ENCODE data around the gene MYL12A. TPM values are rescaled to one million over a fixed set of nuclear protein-coding genes. Genes with fewer than 3 reads are reported as not detected.

Gene MYL12A
- total and polyA plus RNA-seq, 2 experiments from 2014 or later, result 789 to 1,649 TPM

DNA sequence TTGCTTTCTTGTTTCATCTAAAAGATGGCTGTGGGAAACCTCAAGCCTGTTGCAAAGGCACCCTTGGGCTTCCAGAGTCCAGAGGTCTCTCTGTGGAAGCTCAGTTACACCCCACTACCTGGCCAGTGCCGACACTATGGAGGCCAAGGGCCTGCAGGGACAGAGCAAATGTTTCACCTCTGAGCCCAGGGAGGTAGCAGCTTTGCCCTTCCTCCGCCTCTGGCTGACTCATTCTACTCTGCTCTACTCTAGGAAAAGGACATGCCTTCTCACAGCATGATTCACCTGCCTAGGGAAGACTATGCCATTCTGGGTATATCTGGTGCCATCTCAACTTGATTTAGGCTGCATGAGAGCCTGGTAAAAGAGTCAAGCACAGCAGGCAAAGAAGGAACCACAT lies 40.0 kb upstream of the MYL12A start:
- peak; percentile 62 for DNase-seq
- Histone ChIP-seq H3K4me2 (ENCODE audit: unreplicated experiment) (no peak overlapping the region), H3K9me3 (ENCODE audit: low read depth) (peaks cover 2% of the 10 kb centered on the region), H3K9ac (no peak overlapping the region), H3F3A (ENCODE audit: insufficient read depth) (no peaks in the 10 kb centered on the region), H3K4me3 (no peak overlapping the region), H3K36me3 (ENCODE audit: low read depth) (no peaks in the 10 kb centered on the region), H4K20me1 (ENCODE audit: insufficient read depth) (no peaks in the 10 kb centered on the region), H2AFZ (no peak overlapping the region), H3K4me1 (ENCODE audit: insufficient read depth) (no peaks in the 10 kb centered on the region), H3K27me3 (replicated peaks; ENCODE audit: insufficient read depth) (no peaks in the 10 kb centered on the region), H3K79me2 (ENCODE audit: insufficient read depth) (no peaks in the 10 kb centered on the region), H3K9me2 (ENCODE audit: insufficient read depth) (no peaks in the 10 kb centered on the region), H3K27ac (no peak overlapping the region)
- in situ Hi-C loops (cut with MboI), result no loop called here
- WGBS, 2 experiments (ENCODE audit: low coverage in 1 of 2, low lambda C conversion rate in 2 of 2, missing lambda C conversion rate in 2 of 2), result 79 to 85% methylated on average over 2 of the region's 2 CpGs
- TF ChIP-seq EZH2 (IDR thresholded peaks at IDR 0.05; ENCODE audit: insufficient read depth, poor library complexity, severe bottlenecking), result no peak
- no peak for TF ChIP-seq EZH2phosphoT487 (IDR thresholded peaks at IDR 0.05; ENCODE audit: insufficient read depth, low read depth)

- H2AFZ ChIP-seq, result no peak overlapping the region
- in situ Hi-C loops (cut with MboI), result no loop called here
- H3K27me3 ChIP-seq (replicated peaks; ENCODE audit: insufficient read depth), result no peaks in the 10 kb centered on the region
- no peak for TF ChIP-seq EZH2phosphoT487 (IDR thresholded peaks at IDR 0.05; ENCODE audit: insufficient read depth, low read depth)
- H3K4me1 ChIP-seq (ENCODE audit: insufficient read depth), result no peaks in the 10 kb centered on the region
- no peak overlapping the region for H3K4me3 ChIP-seq
- H3K4me2 ChIP-seq (ENCODE audit: unreplicated experiment), result no peak overlapping the region
- H3K36me3 ChIP-seq (ENCODE audit: low read depth), result no peaks in the 10 kb centered on the region
- 76 to 81% methylated on average over 4 of the region's 4 CpGs for WGBS, 2 experiments (ENCODE audit: low coverage in 1 of 2, low lambda C conversion rate in 2 of 2, missing lambda C conversion rate in 2 of 2)
- no peaks in the 10 kb centered on the region for H3F3A ChIP-seq (ENCODE audit: insufficient read depth)
- no peaks in the 10 kb centered on the region for H4K20me1 ChIP-seq (ENCODE audit: insufficient read depth)
- no peaks in the 10 kb centered on the region for H3K9me2 ChIP-seq (ENCODE audit: insufficient read depth)
- H3K9me3 ChIP-seq (ENCODE audit: low read depth), result no peaks in the 10 kb centered on the region
- no peak for DNase-seq
- no peak overlapping the region for H3K27ac ChIP-seq
- no peak overlapping the region for H3K9ac ChIP-seq
- H3K79me2 ChIP-seq (ENCODE audit: insufficient read depth), result no peaks in the 10 kb centered on the region
These were observed 37.6 kb upstream of the MYL12A start for GRCh38 chr18:3209859-3210569.

DNA sequence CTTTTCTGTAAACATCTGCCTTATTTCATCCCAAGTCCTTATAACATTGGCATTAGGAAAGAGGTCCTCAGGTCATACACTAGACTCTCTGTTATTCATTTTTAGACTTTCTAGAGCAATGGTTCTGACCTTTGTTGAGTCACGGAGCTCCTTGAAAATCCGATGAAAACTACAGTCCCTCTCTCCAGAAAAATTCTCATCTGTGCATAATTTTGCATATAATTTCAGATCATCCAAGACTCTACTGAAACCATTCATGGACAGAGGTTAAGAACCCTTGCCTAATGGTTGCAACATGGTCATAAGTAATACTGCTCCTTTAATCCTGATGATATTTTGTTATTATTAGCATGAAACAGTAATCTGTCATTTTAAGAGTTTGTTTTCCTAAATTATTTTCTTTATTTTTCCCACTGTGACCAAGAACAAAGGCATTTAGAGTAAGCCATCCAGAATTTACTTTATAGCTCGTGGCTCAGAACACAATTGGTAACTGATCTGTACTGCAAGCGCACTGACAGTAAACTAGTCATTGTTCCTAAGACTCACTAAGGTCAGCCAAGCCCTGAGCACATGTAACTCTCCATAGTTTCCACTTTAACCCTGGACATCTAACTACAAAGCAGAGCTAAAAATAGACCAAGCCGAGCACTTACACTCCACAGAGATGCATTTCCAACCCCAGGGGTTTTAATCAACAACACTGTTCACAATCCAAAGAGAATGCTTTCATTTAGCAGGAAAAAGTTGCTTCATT lies 36.2 kb upstream of the MYL12A start:
- TF ChIP-seq EZH2phosphoT487 (IDR thresholded peaks at IDR 0.05; ENCODE audit: insufficient read depth, low read depth), result no peak
- TF ChIP-seq EZH2 (IDR thresholded peaks at IDR 0.05; ENCODE audit: insufficient read depth, poor library complexity, severe bottlenecking), result no peak
- Histone ChIP-seq H3K36me3 (ENCODE audit: low read depth) (no peaks in the 10 kb centered on the region), H3K9me2 (ENCODE audit: insufficient read depth) (no peaks in the 10 kb centered on the region), H2AFZ (no peak overlapping the region), H3K9me3 (ENCODE audit: low read depth) (no peaks in the 10 kb centered on the region), H3F3A (ENCODE audit: insufficient read depth) (no peaks in the 10 kb centered on the region), H3K4me2 (ENCODE audit: unreplicated experiment) (no peak overlapping the region), H4K20me1 (ENCODE audit: insufficient read depth) (no peaks in the 10 kb centered on the region), H3K4me1 (ENCODE audit: insufficient read depth) (no peaks in the 10 kb centered on the region), H3K9ac (no peak overlapping the region), H3K27me3 (replicated peaks; ENCODE audit: insufficient read depth) (no peaks in the 10 kb centered on the region), H3K79me2 (ENCODE audit: insufficient read depth) (no peaks in the 10 kb centered on the region), H3K27ac (no peak overlapping the region), H3K4me3 (no peak overlapping the region)
- no peak for DNase-seq
- in situ Hi-C loops (cut with MboI), result no loop called here
- WGBS, 2 experiments (ENCODE audit: low coverage in 1 of 2, low lambda C conversion rate in 2 of 2, missing lambda C conversion rate in 2 of 2), result 76 to 79% methylated on average over 5 of the region's 5 CpGs

DNA sequence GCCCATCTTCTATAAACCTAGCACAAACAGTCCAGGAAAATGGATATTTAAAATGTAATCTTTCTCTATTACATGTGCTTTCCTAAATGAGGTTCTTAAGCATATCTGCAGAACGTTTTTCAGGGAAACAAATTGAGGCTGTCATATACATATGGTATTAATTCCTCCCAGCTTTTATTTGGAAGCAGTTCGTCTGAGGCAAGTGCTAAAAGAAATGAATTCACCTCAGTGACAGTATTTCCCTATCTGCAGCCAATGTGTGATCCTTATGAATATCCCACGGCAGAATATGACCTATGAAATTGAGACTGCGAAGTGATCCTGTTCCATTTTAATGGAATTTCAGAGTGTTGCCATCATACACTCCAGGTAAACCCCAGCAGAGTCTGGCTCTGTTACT lies 34.9 kb upstream of the MYL12A start:
- Histone ChIP-seq H3F3A (ENCODE audit: insufficient read depth) (no peaks in the 10 kb centered on the region), H3K9me3 (ENCODE audit: low read depth) (no peaks in the 10 kb centered on the region), H3K9ac (no peak overlapping the region), H3K4me3 (no peak overlapping the region), H2AFZ (no peak overlapping the region), H3K36me3 (ENCODE audit: low read depth) (no peaks in the 10 kb centered on the region), H3K4me2 (ENCODE audit: unreplicated experiment) (no peak overlapping the region), H3K27me3 (replicated peaks; ENCODE audit: insufficient read depth) (no peaks in the 10 kb centered on the region), H3K79me2 (ENCODE audit: insufficient read depth) (no peaks in the 10 kb centered on the region), H3K27ac (no peak overlapping the region), H4K20me1 (ENCODE audit: insufficient read depth) (no peaks in the 10 kb centered on the region), H3K9me2 (ENCODE audit: insufficient read depth) (no peaks in the 10 kb centered on the region), H3K4me1 (ENCODE audit: insufficient read depth) (no peaks in the 10 kb centered on the region)
- in situ Hi-C loops (cut with MboI), result no loop called here
- no peak for TF ChIP-seq EZH2 (IDR thresholded peaks at IDR 0.05; ENCODE audit: insufficient read depth, poor library complexity, severe bottlenecking)
- no peak for TF ChIP-seq EZH2phosphoT487 (IDR thresholded peaks at IDR 0.05; ENCODE audit: insufficient read depth, low read depth)
- 9 to 14% methylated on average over 4 of the region's 4 CpGs for WGBS, 2 experiments (ENCODE audit: low coverage in 1 of 2, low lambda C conversion rate in 2 of 2, missing lambda C conversion rate in 2 of 2)
- DNase-seq, result no peak

Data from GM23248 (cell line).